Activated T-cell treated with anti-CD3 and anti-CD28 coated beads for 4 hours (primary cell): ENCODE data around the gene NXN.
"Not testable (repeated sequence)": the region's sequence is repeated elsewhere in the genome, so short reads cannot be mapped to it uniquely, and the experiment has no call there.

Experiments
- DNase-seq: peaks from one replicate; pipeline ENCODE4 v3.0.0-alpha.2; 2020

NXN gene

DNA sequence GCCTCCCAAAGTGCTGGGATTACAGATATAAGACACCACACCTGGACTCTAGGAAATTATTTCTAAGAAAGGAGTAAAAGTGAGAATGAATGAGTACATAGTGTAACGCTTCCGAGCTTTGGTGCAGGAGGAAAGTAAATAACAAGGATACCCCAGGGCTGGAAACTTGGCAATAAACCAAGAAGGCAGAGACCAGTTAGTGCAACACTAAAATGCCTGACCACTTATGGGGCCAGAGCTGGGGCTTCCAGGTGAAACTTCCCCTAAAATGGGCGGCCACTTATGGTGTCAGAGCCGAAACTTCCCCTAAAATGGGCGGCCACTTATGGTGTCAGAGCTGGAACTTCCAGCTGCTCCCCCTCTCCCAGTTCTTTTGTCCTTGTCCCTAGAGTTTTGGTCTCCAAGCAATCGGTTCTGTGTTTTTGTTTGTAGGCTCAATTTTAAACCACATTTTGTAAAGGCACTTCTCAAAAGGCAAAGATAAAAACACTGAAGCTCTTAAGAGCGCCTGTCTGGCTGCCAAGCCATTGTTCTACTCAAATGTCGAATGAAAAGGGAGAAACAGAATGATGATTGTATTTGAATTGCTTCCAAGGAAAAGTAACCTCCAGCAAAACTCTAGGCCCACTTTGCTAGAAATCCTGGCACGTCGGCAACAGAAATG lies 63.9 kb downstream of the NXN start:
- DNase-seq = no peak

DNA sequence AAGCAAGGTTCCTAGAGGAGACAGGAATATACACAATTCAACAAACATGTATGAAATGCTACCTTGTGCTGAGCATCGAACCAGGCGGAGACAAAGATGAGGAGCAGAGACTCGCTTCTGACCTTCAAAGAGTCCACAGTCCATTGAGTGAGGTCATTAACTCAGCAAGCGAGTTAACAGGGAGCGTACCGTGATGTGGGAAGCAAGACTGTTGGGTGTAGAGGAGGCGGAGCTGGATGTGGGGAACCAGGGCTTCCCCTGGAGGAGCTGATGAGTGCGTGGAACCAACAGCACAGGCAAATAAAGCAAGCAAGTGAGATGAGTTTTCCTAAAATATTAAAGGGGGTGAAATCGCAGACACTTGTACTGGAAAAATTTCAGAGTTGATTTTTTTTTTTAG lies 65.0 kb downstream of the NXN start:
- no peak for DNase-seq

DNA sequence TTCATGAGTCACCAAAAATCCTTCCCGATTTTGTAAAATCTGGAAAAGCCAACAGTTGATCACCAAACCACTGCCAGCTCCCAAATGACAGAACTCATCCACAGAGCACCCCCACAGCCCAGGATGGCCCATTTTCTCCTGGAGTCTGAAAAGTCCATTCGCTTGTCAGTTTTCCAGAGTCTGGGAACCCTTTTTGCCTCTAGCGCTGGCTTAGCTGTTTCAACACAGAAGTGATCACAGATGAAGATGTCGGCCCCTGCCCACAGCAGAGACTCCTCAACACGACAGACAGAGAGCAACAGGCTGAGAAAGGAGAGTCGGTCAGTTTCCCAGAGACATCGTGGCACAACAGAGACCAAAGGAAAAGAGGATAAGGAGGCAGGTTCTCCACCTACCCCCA lies 66.4 kb downstream of the NXN start:
- DNase-seq = no peak

DNA sequence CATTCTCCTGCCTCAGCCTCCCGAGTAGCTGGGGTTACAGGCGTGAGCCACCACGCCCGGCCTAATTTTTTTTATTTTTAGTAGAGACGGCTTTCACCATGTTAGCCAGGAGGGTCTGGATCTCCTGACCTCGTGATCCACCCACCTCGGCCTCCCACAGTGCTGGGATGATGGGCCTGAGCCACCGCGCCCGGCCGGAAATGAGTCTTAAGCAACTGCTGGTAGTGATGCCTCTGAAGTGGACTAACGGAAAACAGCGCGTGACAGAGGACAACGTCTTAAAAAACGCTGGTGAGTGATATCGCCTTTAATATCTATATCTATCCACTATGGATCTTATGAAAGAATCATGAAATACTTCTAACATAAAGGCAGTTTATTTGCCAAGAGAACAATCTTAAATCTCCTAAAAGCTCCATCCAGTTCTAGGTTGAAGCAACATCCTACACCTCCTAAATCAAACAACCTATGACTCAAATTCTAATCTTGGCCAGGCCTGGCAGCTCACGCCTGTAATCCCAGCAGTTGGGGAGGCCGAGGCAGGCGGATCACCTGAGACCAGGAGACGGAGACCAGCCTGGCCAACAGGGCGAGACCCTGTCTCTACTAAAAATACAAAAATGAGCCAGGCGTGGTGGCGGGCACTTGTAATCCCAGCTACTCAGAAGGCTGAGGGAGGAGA lies 69.8 kb downstream of the NXN start:
- DNase-seq = no peak

DNA sequence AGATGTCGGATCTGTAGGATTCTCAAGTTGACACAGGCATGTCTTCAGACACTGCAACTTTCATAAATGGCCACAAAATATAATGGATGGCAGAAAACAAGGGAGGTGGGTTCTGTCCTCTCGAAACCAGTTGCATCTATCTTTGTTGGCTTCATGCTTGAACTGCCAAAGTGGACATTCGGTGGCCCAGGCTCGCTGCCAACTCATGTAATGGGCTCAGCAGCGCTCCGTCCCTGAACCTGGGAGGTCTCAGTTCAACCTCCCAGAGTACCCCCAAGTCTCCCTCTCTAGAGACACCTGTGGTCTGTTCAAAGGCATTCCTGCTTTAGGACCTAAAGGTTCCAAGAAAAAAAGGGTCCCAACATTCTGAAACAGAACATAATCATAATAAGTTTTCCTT lies 71.9 kb downstream of the NXN start:
- no peak for DNase-seq

DNA sequence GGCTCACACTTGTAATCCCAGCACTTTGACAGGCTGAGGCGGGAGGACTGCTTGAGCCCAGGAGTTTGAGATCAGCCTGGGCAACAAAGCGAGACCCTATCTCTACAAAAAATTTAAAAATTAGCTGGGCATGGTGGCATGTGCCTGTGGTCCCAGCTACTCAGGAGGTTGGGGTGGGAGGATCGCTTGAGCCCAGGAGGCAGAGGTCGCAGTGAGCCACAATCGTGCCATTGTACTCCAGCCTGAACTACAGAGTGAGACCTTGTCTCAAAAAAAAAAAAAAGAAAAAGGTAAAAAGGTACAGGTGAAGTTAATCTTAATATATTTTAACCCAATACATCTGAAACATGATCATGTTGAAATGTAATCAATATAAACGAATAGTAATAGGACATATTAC lies 73.9 kb downstream of the NXN start:
- DNase-seq = not testable (repeated sequence)

DNA sequence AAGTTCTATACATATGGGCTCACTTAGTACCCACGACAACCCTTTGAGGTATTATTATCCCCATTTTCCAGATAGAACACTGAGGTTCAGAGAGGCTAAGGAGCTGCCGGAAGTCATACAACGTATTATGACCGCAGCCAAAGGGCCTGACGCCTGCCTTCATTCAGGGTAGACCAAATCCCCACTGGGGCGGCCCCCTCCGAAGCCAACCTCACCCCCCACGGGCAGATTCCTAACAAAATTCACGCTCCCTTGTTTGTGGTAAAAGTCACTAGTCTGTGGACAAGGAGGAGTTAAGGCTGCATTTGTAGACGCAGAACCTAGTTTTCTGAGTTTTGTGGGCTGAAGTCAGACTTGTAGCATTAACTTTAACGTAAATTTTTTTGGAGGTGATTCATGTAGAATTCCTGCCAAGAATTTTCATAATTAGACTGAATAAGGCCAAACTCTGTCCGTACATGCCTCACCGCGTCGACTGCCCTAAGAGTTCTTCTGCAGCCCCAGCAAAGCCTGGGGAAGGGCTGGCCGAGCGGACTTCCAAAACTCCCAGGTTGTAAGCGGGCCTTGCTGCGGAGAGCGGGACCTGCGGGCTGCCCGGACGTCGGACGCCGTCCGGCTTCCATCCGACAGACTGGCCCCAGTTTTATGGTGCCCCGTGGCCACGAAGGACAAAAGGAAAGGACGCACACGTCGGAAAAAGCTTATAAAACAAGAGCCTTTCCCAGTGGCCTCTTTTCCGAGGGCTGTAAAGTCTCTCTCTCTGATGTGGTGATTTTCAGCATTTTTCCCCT lies 75.7 kb downstream of the NXN start:
- no peak for DNase-seq

DNA sequence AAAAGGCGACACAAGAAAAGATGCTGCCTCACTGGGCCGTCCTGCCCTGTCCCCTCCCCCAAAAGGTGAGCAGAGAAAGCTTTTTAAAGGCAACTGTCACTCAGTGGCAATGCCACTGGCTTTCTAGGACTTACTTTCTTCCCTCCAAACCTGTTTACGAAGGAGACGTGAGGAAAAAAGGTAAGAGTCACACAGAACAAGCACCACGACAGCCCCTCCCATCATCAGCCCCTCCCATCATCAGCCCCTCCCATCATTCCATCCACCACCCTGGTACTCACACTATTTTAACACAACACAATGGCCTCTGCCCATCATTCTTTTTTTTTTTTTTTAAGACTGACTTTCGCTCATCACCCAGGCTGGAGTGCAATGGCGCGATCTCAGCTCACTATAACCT lies 77.1 kb downstream of the NXN start:
- DNase-seq = no peak

DNA sequence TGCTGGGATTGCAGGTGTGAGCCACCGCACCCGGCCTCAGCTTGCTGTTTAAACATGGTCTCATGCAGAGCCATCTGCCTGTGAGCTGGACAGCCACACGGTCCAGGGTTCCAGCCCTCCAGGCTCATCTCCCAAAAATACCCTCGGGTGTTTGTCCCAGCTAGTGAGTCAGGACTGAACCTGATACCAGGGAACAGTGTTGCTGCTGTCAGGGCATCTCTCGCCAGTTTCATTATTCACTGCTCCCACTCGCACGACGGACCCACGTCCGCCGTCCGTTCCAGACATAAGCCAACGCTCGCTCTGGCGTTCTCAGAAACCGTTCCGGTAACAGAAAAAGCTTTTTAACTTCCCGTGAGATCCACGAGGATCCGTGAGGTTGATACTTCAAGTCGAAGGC lies 77.6 kb downstream of the NXN start:
- no peak for DNase-seq

DNA sequence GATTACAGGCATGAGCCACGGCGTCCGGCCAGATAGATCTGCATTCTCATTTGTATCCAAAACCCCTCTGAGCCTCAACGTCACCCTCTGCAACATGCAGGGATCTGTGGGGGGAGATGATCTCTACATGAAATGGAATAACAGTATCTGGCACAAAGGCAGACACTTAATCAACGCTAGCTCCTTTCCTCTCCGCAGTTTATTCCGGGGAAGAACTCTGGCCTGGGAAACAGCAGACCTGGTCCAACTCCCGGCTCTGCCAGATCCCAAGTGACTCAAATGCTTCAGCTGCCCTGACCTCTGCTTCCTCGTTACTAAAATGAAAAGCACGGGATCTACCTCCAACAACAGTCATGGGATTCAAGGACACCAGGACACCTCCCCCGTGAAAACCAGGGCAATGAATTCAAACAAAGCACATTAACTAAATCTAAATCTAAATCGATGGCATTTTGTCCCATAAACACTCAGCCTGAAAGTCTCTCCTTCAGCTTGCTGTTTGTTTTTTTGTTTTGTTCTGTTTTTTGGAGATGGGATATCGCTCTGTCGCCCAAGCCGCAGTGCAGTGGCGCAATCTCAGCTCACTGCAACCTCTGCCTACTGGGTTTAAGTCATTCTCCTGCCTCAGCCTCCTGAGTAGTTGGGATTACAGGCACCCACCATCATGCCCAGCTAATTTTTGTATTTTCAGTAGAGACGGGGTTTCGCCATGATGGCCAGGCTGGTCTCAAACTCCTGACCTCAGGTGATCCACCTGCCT lies 78.2 kb downstream of the NXN start:
- no peak for DNase-seq

DNA sequence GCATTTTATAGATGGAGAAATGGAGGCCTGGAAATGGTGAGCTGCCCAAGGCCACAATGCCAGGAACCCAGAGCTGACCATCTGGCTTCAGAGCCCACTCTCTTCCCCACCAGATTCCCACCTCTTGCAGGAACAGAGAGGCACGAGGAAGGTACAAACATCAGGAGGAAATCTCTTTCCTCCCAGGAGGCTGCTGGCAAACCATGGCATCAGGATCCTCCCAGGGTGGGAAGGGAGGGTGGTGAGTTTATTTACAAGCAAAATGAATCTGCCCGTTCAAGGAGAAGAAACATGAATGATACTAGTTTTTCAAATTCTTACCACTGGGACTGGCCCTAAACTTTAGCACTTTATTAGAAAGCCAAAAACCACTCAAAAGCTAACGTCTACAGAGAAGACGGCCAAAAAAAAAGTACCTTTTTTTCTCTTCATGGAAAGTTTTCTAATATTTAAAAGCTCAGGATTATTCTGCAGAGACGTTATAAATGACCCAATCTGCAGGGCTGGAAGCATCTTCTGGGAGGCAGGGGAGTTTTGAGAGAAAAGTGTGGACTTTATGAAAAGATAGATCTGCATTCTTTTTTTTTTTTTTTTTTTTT lies 79.1 kb downstream of the NXN start:
- no peak for DNase-seq

DNA sequence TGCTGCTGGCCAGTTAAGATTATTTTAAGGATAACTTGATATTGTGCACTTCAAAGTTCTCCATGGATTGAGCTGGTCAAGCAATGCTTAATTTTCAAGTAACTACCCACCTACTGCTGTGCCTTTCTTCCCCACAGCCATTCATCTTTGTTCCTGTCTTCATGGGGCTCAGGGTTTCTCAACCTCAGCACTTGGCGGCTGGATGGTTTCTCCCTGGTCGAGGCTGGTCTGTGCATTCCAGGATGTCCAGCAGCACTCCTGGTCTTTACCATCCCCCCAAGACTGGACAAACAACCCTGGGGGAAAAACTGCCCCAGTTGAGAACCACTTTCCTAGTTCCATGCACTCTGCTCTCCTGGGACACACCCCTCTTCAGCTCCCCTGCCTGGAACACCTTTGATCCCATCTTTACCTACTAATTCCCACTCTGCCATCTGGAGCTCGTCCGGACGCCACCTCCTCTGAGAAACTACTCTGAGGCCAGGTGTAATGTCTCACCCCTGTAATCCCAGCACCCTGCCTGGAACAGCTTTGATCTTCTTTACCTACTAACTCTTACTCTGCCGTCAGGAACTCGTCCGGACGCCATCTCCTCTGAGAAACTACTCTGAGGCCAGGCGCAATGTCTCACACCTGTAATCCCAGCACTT lies 81.5 kb downstream of the NXN start:
- no peak for DNase-seq

DNA sequence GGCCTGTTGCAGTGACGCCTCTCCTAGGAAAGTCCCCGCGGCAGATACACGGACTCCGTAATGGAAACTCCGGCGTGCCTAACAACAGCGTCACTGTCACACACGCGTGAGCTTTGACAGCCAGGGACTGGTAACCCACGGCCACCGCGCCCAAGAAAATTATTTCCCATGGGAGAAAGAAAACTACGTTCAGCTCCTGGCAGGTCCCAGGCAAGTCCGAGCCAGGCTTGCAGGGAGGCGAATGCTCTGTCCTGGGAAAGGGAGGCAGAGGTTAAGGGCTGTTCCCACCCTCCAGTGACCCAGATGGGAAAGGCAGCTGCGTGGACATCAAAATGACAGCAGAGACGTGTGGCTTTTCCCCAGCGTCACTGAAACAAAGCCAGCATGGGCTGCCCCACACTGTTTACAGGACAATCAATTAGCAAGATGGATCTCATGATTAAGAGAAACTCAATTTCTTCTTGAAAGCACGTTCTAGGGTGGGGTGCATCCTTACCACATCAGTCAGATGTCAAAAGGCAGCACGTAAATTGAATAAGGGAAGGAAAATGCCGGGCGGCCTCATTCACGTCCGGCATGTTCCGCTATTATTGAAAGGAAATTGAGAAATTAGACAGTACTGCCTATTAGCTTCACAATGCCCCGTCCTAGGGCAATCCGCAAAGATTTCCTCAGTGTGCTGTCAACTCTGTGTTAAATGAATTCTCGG lies 82.5 kb downstream of the NXN start:
- no peak for DNase-seq

DNA sequence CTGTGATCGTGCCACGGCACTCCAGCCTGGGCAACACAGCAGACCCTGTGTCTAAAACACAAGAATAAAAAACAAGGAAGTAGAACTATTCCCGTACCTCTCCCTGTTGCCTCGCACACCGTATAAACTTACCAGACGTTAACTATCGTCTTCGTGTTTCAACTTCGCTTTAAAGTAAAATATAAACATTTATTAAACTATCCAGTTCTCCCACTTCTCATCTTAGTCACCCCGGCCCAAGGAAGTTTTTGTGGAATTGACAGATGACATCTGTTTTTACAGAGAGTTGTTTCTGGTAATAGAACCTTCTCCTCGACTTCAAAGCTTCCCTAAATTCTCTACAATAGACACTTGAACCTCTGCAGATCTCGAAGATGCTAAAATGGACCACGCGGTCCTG lies 83.1 kb downstream of the NXN start:
- DNase-seq = no peak

DNA sequence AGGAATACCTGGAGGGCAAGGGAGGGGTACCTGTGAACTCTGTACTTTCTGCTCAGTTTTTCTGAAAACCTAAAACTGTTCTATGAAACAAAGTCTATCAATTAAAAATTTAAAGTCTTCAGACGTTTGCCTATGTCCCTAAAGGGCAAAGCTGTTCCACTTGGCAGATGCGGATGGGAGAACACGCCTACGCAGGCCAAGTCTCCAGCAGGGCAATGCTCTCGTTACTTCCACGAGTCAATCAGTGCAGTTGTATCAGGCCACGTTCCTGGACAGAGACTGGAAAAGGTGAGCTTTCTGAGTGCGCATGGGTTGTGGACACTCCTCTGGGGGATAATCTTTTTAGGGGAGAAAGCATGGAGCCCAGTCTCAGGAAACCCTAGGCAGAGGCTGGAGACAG lies 86.6 kb downstream of the NXN start:
- no peak for DNase-seq

DNA sequence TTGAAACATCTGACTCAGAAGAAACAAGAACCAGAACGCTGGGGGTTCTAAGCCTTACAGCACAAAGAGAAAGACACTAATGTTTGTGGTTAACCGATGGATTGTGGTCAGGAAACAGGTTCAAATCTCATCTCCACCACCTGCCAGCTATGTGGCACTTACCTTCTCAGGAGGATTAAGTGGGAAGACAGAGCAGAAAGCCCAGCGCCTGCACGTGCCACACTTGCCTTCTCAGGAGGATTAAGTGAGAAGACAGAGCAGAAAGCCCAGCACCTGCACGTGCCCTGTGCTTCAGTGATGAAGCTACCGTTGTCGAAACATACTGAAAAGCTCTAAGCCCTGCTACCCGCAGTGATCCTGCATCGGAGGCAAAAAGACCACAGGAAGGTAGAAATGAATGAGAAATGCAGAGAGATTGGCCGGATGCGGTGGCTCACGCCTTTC lies 90.6 kb downstream of the NXN start:
- DNase-seq = no peak

DNA sequence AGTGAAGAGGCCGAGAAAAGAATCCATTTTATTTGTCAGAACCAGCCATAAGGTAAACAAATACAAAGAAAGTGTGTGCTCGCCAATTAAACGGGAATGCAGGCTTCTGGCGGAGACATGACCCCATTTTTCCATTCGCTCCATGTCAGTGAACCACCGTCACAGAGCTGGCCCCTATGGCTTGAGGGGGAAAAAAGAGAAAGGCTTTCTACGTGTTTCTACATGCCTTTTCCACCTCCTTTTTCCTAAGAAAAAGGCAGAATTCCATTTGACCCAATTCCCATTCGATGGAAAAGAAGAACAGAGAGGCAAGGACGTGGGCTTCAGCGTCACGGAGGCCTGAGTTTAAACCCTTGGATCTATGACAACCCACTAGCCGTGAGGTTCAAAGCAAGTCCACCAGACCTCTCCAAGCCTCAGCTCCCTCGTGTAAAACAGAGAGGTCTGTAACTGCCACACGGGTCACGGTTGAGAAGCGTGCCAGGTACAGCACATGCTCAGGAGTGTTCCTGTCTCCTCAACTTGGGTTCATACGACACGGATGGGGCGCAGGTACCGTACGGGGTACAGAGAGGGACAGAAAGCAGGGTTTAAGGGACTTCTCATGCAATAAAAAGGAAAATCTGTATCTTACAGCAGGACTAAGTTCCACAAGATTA lies 91.9 kb downstream of the NXN start:
- DNase-seq = no peak

DNA sequence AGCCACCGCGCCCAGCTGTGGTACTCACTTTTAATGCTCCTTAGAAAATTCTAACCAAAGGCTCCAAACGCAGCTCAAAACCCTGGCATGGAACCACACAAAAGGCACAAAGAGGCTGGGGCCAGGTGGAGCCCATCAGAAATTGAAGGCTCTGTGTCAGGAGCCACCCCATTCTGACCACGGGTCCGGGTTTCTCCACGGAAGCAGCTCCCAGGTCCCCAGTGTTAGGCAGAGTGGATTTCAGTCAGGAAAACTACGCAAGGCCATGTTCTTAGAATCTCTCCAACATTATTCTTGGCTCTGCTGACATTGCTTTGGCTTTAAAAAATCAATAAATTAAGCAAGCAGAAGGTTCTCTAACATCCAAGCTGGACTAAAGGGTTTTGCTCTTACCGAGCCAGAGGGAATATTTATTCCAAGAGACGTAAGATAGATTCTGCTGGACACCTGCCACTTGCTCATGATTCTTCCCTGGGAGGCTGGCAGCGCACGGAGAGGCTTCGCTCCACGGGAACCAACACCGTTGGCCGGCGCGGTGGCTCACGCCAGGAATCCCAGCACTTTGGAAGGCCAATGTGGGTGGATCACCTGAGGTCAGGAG lies 93.5 kb downstream of the NXN start:
- DNase-seq = no peak

DNA sequence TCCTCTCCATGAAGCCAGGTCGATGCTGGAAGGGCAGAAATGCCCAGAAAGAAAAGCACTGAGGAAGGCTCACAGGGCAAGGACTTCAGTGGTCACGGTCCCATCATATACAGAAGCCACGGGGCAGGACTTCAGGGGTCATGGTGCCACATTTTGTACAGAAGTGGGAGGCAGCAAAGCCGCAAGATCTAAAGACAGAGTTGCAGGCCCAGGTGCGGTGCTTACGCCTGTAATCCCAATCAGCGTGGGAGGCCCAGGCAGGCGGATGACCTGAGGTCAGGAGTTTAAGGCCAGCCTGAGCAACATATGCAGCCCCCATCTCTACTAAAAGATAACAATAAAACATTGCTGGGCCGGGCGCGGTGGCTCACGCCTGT lies 96.0 kb downstream of the NXN start:
- no peak for DNase-seq

DNA sequence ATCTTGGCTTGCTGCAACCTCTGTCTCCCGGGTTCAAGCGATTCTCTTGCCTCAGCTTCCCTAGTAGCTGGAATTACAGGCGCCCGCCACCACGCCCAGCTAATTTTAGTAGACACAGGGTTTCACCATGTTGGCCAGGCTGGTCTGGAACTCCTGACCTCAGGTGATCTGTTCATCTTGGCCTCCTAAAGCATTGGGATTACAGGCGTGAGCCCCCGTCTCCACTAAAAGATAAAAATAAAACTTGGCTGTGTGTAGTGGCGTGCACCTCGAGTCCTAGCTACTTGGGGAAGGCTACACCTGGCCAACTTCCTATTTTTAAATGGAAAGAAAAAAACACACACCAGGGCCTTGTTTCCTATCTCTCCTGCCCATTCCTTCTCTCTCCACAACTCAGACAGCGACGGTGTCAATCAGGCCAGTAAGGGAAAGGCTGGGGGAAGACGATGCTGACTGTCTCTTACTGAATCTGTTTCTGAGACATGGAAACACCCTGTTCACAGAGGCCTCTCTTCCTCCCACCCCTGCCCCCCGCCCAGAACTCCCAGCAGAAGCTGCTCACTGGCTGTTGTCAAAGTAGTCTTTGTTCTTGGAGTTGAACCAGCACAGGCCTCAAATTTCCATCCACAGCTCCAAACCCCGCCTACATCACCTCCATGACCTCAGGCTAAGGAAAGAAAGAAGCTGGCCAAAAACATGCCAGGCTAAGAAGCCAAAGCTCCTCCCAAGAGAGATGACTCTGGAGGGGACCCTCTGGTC lies 96.6 kb downstream of the NXN start:
- DNase-seq = no peak
